K562 (cell line): ENCODE data around the gene L3MBTL1.

ENCODE experiments used
- CBX8 ChIP-seq: fragments of 200-600 bp; sonication (generic); IDR thresholded peaks from 2 replicates; pipeline ENCODE4 v1.6.1; 2012; ENCODE audit warnings: borderline replicate concordance, mixed run types, low read depth, mild to moderate bottlenecking, moderate library complexity, mixed read lengths, low read length, control low read depth, inconsistent platforms; ENCODE audit not compliant: poor library complexity, severe bottlenecking; ENCODE audit errors: extremely low read depth
- CTCF ChIP-seq, 3 experiments: IDR thresholded peaks in 2 of 3; conservative IDR thresholded peaks in 1 of 3; 2 replicates each; pipeline ENCODE4 v1.5.1; 2011 to 2012; ENCODE audit warnings: low read length in 3 of 3, mild to moderate bottlenecking in 3 of 3, control low read depth in 2 of 3, improper control_type of control experiment in 1 of 3, inconsistent platforms in 1 of 3, low read depth in 1 of 3, mixed read lengths in 1 of 3, moderate library complexity in 1 of 3; ENCODE audit not compliant: insufficient read depth in 2 of 3
- DDX20 ChIP-seq: fragments of 450-650 bp; IDR thresholded peaks from 2 replicates; pipeline ENCODE4 v1.6.1; 2016; ENCODE audit warnings: missing genetic modification characterization, low read depth, mild to moderate bottlenecking, missing compliant biosample characterization, moderate library complexity
- IRF2 ChIP-seq: sonication (generic); formaldehyde crosslinking; IDR thresholded peaks from 2 replicates; pipeline ENCODE4 v1.8.1; 2022; ENCODE audit warnings: mild to moderate bottlenecking, missing genetic modification reagents
- JUN ChIP-seq, 2 experiments: sonication (generic) in 1 of 2; formaldehyde crosslinking in 1 of 2; IDR thresholded peaks; 2 replicates each; pipeline versions ENCODE4 v1.6.1 to v1.8.0; 2012 to 2022; ENCODE audit warnings: borderline replicate concordance in 2 of 2, mild to moderate bottlenecking in 2 of 2, improper control_type of control experiment in 1 of 2, low read depth in 1 of 2, low read length in 1 of 2, missing genetic modification reagents in 1 of 2
- RFX5 ChIP-seq: IDR thresholded peaks from 2 replicates; pipeline ENCODE4 v1.6.1; 2011; ENCODE audit warnings: low read depth, mild to moderate bottlenecking, improper control_type of control experiment, low read length
- SRSF9 ChIP-seq: fragments of 200-400 bp; formaldehyde crosslinking; IDR thresholded peaks from 2 replicates; pipeline ENCODE4 v1.6.1; 2017; ENCODE audit warnings: low read depth, low read length, borderline replicate concordance
- TOE1 ChIP-seq, 2 experiments: fragments of 450-650 bp in 1 of 2; sonication (generic) in 1 of 2; formaldehyde crosslinking in 1 of 2; IDR thresholded peaks; 2 replicates each; pipeline versions ENCODE4 v1.7.1 to v1.8.0; 2016 to 2022; ENCODE audit warnings: borderline replicate concordance in 2 of 2, mild to moderate bottlenecking in 2 of 2, antibody characterized with exemption in 1 of 2, inconsistent platforms in 1 of 2, low read depth in 1 of 2, missing genetic modification reagents in 1 of 2, moderate library complexity in 1 of 2
- TF ChIP-seq, protein P1 (sequence below): fragments of 450-650 bp; IDR thresholded peaks from 2 replicates; pipeline ENCODE4 v1.7.1; 2018; ENCODE audit warnings: mild to moderate bottlenecking, low read depth; ENCODE audit not compliant: partially characterized antibody

DNA sequence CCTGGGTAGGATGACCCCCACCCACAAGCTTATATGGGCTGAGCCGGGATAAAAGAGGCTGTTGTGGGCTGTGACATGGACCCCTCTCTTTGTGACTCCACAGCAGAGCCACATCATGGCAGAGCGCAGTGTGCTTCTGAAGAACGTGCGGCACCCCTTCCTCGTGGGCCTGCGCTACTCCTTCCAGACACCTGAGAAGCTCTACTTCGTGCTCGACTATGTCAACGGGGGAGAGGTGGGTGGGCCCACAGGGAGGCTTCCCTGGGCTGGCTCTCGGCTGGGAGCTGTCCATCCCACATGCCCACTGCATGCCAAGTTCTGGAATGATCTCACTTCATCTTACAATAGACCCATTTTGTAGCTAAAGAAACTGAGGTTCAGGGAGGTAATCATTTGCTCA, 61.8 kb downstream of the L3MBTL1 start:
- TF ChIP-seq CBX8 (no peak), TOE1 (IDR thresholded peaks at IDR 0.05; ENCODE audit: borderline replicate concordance) (no peak), TOE1 (CRISPR knock-in tag; IDR thresholded peaks at IDR 0.05; ENCODE audit: borderline replicate concordance, low read depth) (no peak), CTCF (IDR thresholded peaks at IDR 0.05 in 2 of 3, conservative IDR thresholded peaks at IDR 0.05 in 1 of 3; ENCODE audit: insufficient read depth in 2 of 3, low read depth in 1 of 3, low read length in 3 of 3) (no peak), DDX20 (tag) (no peak), SRSF9 (no peak), IRF2 (CRISPR knock-in tag) (no peak), JUN (IDR thresholded peaks at IDR 0.05; ENCODE audit: borderline replicate concordance, low read depth, low read length) (no peak), JUN (CRISPR knock-in tag; IDR thresholded peaks at IDR 0.05; ENCODE audit: borderline replicate concordance) (no peak), RFX5 (no peak)
- TF ChIP-seq, protein P1, sequence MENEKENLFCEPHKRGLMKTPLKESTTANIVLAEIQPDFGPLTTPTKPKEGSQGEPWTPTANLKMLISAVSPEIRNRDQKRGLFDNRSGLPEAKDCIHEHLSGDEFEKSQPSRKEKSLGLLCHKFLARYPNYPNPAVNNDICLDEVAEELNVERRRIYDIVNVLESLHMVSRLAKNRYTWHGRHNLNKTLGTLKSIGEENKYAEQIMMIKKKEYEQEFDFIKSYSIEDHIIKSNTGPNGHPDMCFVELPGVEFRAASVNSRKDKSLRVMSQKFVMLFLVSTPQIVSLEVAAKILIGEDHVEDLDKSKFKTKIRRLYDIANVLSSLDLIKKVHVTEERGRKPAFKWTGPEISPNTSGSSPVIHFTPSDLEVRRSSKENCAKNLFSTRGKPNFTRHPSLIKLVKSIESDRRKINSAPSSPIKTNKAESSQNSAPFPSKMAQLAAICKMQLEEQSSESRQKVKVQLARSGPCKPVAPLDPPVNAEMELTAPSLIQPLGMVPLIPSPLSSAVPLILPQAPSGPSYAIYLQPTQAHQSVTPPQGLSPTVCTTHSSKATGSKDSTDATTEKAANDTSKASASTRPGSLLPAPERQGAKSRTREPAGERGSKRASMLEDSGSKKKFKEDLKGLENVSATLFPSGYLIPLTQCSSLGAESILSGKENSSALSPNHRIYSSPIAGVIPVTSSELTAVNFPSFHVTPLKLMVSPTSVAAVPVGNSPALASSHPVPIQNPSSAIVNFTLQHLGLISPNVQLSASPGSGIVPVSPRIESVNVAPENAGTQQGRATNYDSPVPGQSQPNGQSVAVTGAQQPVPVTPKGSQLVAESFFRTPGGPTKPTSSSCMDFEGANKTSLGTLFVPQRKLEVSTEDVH = no peak
